NT2/D1 (cell line): ENCODE measurements around the gene VWA8.

Experiments used
- SUZ12 ChIP-seq: IDR thresholded peaks from 2 replicates; pipeline ENCODE4 v1.6.1; 2011; ENCODE audit not compliant: insufficient read length, insufficient read depth; ENCODE audit errors: extremely low read depth
- ZNF274 ChIP-seq: IDR thresholded peaks from 2 replicates; pipeline ENCODE4 v1.6.1; 2011; ENCODE audit warnings: mild to moderate bottlenecking, low read depth, low read length

DNA sequence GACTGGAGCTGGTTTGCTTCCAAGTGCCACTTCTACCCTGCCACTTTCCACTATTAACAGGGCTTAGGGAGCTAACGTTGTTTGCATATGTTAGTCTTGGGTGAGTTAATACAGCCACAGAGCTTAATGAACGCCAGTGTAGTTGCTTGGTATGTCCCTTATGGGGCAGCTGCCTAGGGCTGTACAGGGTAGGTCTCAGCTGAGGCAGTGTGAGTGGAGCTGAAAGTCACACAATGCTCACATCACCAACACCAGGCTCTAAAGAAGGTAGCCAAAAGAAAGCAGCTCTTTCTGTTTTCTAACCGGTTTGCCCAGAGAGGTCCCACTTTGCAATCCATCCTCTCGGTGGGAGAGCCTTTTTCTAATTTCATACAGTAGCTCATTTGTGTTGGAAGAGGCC, 317.4 kb downstream of the VWA8 start:
- TF ChIP-seq ZNF274 (no peak), SUZ12 (no peak)
